MM.1S (cell line): ENCODE results near the gene PGBD1.

Experiments used
- DNase-seq: peaks from one replicate; pipeline ENCODE4 v3.0.0-alpha.2; 2015
- H2AFZ ChIP-seq: fragments of 300-600 bp; sonication (generic); 2 replicates; pipeline ENCODE4 v1.6.0; 2016; ENCODE audit warnings: antibody characterized with exemption, low read length
- H3F3A ChIP-seq: fragments of 300-600 bp; sonication (generic); 2 replicates; pipeline ENCODE4 v1.6.1; 2016; ENCODE audit warnings: mild to moderate bottlenecking, antibody characterized with exemption, low read length, moderate library complexity, mixed read lengths; ENCODE audit not compliant: insufficient read depth
- H3K27ac ChIP-seq: fragments of 300-600 bp; sonication (generic); 2 replicates; pipeline ENCODE4 v1.5.1; 2016; ENCODE audit warnings: mild to moderate bottlenecking, low read length
- H3K27me3 ChIP-seq: fragments of 300-600 bp; sonication (generic); replicated peaks from 2 replicates; pipeline ENCODE4 v1.6.0; 2016; ENCODE audit warnings: low read length; ENCODE audit not compliant: insufficient read depth
- H3K36me3 ChIP-seq: fragments of 300-600 bp; sonication (generic); replicated peaks from 2 replicates; pipeline ENCODE4 v1.6.1; 2016; ENCODE audit warnings: mild to moderate bottlenecking, low read length, mixed read lengths; ENCODE audit not compliant: insufficient read depth
- H3K4me1 ChIP-seq: fragments of 300-600 bp; sonication (generic); 2 replicates; pipeline ENCODE4 v1.6.1; 2016; ENCODE audit warnings: low read length, mixed read lengths
- H3K4me2 ChIP-seq: fragments of 300-600 bp; sonication (generic); 2 replicates; pipeline ENCODE4 v1.6.0; 2016; ENCODE audit warnings: low read depth, low read length
- H3K4me3 ChIP-seq: fragments of 300-600 bp; sonication (generic); 2 replicates; pipeline ENCODE4 v1.5.1; 2016; ENCODE audit warnings: low read length, mixed read lengths
- H3K79me2 ChIP-seq: fragments of 300-600 bp; sonication (generic); 2 replicates; pipeline ENCODE4 v1.6.1; 2016; ENCODE audit warnings: mixed run types, low read length, mixed read lengths
- H3K9ac ChIP-seq: fragments of 300-600 bp; sonication (generic); 2 replicates; pipeline ENCODE4 v1.6.1; 2016; ENCODE audit warnings: low read length, mixed read lengths
- H3K9me2 ChIP-seq: fragments of 300-600 bp; sonication (generic); replicated peaks from 2 replicates; pipeline ENCODE4 v1.6.1; 2016; ENCODE audit warnings: mild to moderate bottlenecking, low read length, mixed read lengths; ENCODE audit not compliant: insufficient read depth
- H3K9me3 ChIP-seq: fragments of 300-600 bp; sonication (generic); replicated peaks from 2 replicates; pipeline ENCODE4 v1.6.1; 2016; ENCODE audit warnings: mild to moderate bottlenecking, low read length, mixed read lengths; ENCODE audit not compliant: insufficient read depth
- H4K20me1 ChIP-seq: fragments of 300-600 bp; sonication (generic); 2 replicates; pipeline ENCODE4 v1.6.1; 2016; ENCODE audit warnings: mild to moderate bottlenecking, low read length, moderate library complexity, mixed read lengths; ENCODE audit not compliant: insufficient read depth
- CTCF ChIP-seq: fragments of 300-600 bp; sonication (generic); IDR thresholded peaks from 2 replicates; pipeline ENCODE4 v1.5.1; 2016; ENCODE audit warnings: antibody characterized with exemption, low read length, mixed read lengths
- EZH2 ChIP-seq: fragments of 300-600 bp; sonication (generic); optimal IDR thresholded peaks from 2 replicates; pipeline ENCODE3; 2017; ENCODE audit warnings: low read depth, mild to moderate bottlenecking, antibody characterized with exemption, low read length, mixed read lengths
- EZH2phosphoT487 ChIP-seq: fragments of 300-600 bp; sonication (generic); IDR thresholded peaks from 2 replicates; pipeline ENCODE4 v1.6.1; 2018; ENCODE audit warnings: antibody characterized with exemption, low read length

PGBD1 gene

GRCh38 chr6:28343898-28344677 is 62.7 kb downstream of the PGBD1 start:
- Histone ChIP-seq H2AFZ (no peak overlapping the region), H3K4me3 (no peak overlapping the region), H3K9me3 (no peaks in the 10 kb centered on the region), H3K79me2 (no peaks in the 10 kb centered on the region), H3K27me3 (peaks cover 4% of the 10 kb centered on the region; the same call in 1 of the 2 replicates), H3K36me3 (no peaks in the 10 kb centered on the region), H3K27ac (no peak overlapping the region), H3K4me1 (no peaks in the 10 kb centered on the region), H3F3A (no peaks in the 10 kb centered on the region; the same call in 1 of the 2 replicates), H3K9ac (no peak overlapping the region), H4K20me1 (no peaks in the 10 kb centered on the region), H3K9me2 (no peaks in the 10 kb centered on the region), H3K4me2 (no peak overlapping the region)
- no peak for TF ChIP-seq EZH2
- DNase-seq = no peak

GRCh38 chr6:28345201-28345600 is 63.8 kb downstream of the PGBD1 start:
- H3K27me3 ChIP-seq = peaks cover 4% of the 10 kb centered on the region; the same call in 1 of the 2 replicates
- no peaks in the 10 kb centered on the region for H3K9me3 ChIP-seq
- H2AFZ ChIP-seq = no peak overlapping the region
- no peaks in the 10 kb centered on the region; the same call in 1 of the 2 replicates for H3F3A ChIP-seq
- H3K27ac ChIP-seq = no peak overlapping the region
- H3K4me2 ChIP-seq = no peak overlapping the region
- H4K20me1 ChIP-seq = no peaks in the 10 kb centered on the region
- TF ChIP-seq EZH2phosphoT487 (no peak), CTCF (no peak), EZH2 (no peak)
- H3K4me1 ChIP-seq = no peaks in the 10 kb centered on the region
- H3K36me3 ChIP-seq = no peaks in the 10 kb centered on the region
- no peak overlapping the region for H3K4me3 ChIP-seq
- peaks cover 4% of the 10 kb centered on the region for H3K79me2 ChIP-seq
- DNase-seq = no peak
- no peak overlapping the region for H3K9ac ChIP-seq
- H3K9me2 ChIP-seq = no peaks in the 10 kb centered on the region

GRCh38 chr6:28347119-28347518 is 65.7 kb downstream of the PGBD1 start:
- no peaks in the 10 kb centered on the region for H3K36me3 ChIP-seq
- no peaks in the 10 kb centered on the region for H3K9me3 ChIP-seq
- peaks cover 3% of the 10 kb centered on the region; the same call in 1 of the 2 replicates for H3K4me1 ChIP-seq
- H3K9me2 ChIP-seq = no peaks in the 10 kb centered on the region
- no peak overlapping the region for H3K4me2 ChIP-seq
- H3K4me3 ChIP-seq = no peak overlapping the region
- DNase-seq = no peak
- H4K20me1 ChIP-seq = no peaks in the 10 kb centered on the region
- no peak overlapping the region for H2AFZ ChIP-seq
- peaks cover 14% of the 10 kb centered on the region for H3K79me2 ChIP-seq
- H3K27me3 ChIP-seq = peaks cover 4% of the 10 kb centered on the region; the same call in 1 of the 2 replicates
- H3K9ac ChIP-seq = no peak overlapping the region
- H3F3A ChIP-seq = no peaks in the 10 kb centered on the region
- H3K27ac ChIP-seq = no peak overlapping the region
- TF ChIP-seq CTCF (no peak), EZH2phosphoT487 (no peak), EZH2 (no peak)

- H3K27me3 ChIP-seq = peaks cover 4% of the 10 kb centered on the region; the same call in 1 of the 2 replicates
- DNase-seq = no peak
- peak overlapping the region; percentile 63; the same call in 1 of the 2 replicates for H3K9ac ChIP-seq
- H4K20me1 ChIP-seq = no peaks in the 10 kb centered on the region
- peaks cover 3% of the 10 kb centered on the region; the same call in 1 of the 2 replicates for H3K4me1 ChIP-seq
- no peaks in the 10 kb centered on the region for H3K9me2 ChIP-seq
- no peak overlapping the region for H3K27ac ChIP-seq
- H2AFZ ChIP-seq = peak overlapping the region; percentile 92
- H3K9me3 ChIP-seq = no peaks in the 10 kb centered on the region
- TF ChIP-seq EZH2 (no peak), EZH2phosphoT487 (no peak), CTCF (no peak)
- no peaks in the 10 kb centered on the region for H3F3A ChIP-seq
- peak overlapping the region; percentile 85 for H3K4me2 ChIP-seq
- peak overlapping the region; percentile 85 for H3K4me3 ChIP-seq
- H3K79me2 ChIP-seq = peaks cover 14% of the 10 kb centered on the region
- no peaks in the 10 kb centered on the region for H3K36me3 ChIP-seq
These were observed 68.0 kb downstream of the PGBD1 start for GRCh38 chr6:28349344-28349891.
